ENCODE results near the gene MICU1.
"Not testable (repeated sequence)": the region's sequence is repeated elsewhere in the genome, so short reads cannot be mapped to it uniquely, and the experiment has no call there.

The MICU1 gene

DNA sequence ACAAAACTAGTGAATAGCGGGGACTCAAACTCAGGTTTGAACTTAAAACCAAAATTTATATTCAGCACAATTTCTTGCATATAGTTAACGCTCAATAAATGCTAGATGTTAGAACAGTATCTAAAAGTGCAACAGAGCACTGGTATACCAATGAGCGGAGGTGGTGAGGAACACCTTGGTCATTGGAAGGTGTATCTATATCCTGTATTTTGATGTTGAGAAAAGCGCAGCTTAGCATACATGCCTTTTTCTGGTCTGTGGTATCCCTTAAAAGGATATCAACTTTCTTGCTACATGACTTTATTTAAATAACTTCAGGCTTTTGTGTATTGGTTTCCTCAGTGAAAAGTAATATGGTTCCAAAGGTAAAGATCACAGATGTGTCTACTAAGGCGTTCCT lies 237.8 kb downstream of the MICU1 start:
- in situ Hi-C loops (cut with MboI; ENCODE audit: low sequenced_read_pairs): no loop called here

DNA sequence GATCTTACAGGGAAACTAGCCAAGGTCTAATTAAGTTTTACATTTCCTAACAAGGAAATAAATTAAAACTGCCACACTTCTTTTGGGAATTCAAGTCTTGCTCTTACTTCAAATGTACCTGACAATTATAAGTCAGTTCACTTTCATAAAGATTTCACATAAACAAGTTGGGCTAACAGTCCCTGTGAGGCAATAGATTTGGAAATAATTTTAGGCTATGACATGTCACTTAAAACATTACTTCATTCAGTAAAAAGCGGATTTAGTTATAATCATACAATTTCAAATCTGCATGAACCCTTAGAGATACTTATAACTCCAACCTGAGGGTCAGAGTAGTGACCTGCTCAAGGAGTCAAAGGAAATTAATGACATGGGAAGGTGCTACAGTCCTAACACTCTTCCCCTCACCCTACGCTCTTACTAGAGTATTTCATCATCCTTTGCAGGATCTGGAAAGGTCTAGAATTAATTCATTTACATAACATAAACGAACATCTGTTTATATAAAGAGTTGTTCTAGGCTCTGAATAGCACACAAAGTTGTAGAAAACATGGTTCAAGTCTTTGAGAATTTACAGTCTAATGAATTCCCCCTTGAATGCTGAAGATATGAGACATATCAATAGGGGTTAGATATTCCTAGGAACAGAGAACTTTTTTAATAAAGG lies 238.8 kb downstream of the MICU1 start:
- in situ Hi-C loops (cut with MboI; ENCODE audit: low sequenced_read_pairs): no loop called here
- DNase-seq (ENCODE audit: low spot score in 2 of 2): peak in 1 of 2 experiments; percentile 16
- Histone ChIP-seq H3K4me1 (no peaks in the 10 kb centered on the region), H3K4me3 (no peak overlapping the region), H3K36me3 (replicated peaks) (no peaks in the 10 kb centered on the region), H3K27me3 (ENCODE audit: low read depth) (no peaks in the 10 kb centered on the region), H3K9me3 (no peaks in the 10 kb centered on the region)

More for the DNA sequence above, 237.8 kb downstream of the MICU1 start:
- Histone ChIP-seq H3K27me3 (ENCODE audit: low read depth) (no peaks in the 10 kb centered on the region), H3K4me1 (no peaks in the 10 kb centered on the region), H3K4me3 (no peak overlapping the region), H3K9me3 (no peaks in the 10 kb centered on the region), H3K36me3 (replicated peaks) (no peaks in the 10 kb centered on the region)
- no peak for DNase-seq (ENCODE audit: low spot score in 2 of 2)

DNA sequence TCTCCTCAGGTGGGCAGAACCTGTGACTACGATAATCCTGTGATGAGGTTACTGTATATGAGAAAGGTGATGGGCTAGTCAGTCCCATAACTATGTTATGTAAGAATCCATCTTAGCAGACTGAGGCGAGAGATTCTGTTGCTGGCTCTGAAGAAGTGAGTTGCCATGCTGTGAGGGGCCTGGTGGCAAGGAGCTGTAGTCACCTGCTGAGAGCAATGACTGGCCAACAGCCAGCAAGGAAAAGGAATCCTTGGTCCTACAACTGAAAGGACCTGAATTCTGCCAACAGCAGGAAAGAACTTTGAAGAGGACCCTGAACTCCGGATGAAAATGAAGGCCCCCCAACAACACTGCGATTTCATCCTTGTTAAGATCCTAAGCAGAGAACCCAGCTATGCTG lies 240.2 kb downstream of the MICU1 start:
- no peak overlapping the region for H3K4me3 ChIP-seq
- H3K4me1 ChIP-seq: no peaks in the 10 kb centered on the region
- no peaks in the 10 kb centered on the region for H3K36me3 ChIP-seq (replicated peaks)
- no peaks in the 10 kb centered on the region for H3K9me3 ChIP-seq
- H3K27me3 ChIP-seq (ENCODE audit: low read depth): no peaks in the 10 kb centered on the region
- no peak for DNase-seq (ENCODE audit: low spot score in 2 of 2)
- in situ Hi-C loops (cut with MboI; ENCODE audit: low sequenced_read_pairs): no loop called here

DNA sequence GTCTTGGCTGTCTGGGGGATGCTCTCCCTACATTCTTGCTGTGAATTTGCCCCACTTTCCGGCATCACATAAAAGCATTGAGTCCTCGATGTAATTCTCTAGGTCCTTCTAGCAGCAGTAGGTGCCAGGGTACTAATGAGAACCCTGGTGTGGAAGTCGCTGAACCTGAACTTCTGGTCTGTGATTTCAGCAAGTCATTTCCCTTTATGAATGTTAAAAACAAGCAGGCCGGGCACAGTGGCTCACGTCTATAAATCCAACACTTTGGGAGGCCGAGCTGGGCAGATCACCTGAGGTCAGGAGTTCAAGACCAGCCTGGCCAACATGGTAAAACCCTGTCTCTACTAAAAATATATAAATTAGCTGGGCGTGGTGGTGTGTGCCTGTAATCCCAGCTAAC lies 240.9 kb downstream of the MICU1 start:
- in situ Hi-C loops (cut with MboI; ENCODE audit: low sequenced_read_pairs); H3K9me3 ChIP-seq; H3K27me3 ChIP-seq (ENCODE audit: low read depth); H3K4me1 ChIP-seq; DNase-seq (ENCODE audit: low spot score in 2 of 2); H3K36me3 ChIP-seq (replicated peaks); H3K4me3 ChIP-seq: not testable (repeated sequence)

DNA sequence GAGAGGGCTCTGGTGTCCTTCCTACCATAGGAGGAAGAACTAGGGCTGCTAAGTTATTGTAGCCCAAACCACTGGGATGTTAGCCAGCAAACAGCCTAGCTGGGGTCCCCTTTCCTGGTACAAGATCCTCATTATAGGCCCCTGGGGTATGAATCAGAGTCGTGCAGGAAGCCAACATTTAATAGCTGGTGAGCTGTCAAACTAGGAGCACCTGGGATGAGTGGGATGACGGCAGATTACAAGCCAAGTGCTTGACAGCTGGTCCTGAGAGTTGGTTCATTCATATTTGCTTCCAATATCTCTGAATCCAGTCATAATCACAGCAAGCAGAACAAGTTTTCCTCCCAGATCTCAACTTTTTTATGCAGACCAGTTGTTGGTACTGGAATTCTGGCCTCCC lies 246.1 kb downstream of the MICU1 start:
- Histone ChIP-seq H3K27me3 (ENCODE audit: low read depth) (no peaks in the 10 kb centered on the region), H3K9me3 (no peaks in the 10 kb centered on the region), H3K36me3 (replicated peaks) (no peaks in the 10 kb centered on the region), H3K4me3 (no peak overlapping the region), H3K4me1 (no peaks in the 10 kb centered on the region)
- in situ Hi-C loops (cut with MboI; ENCODE audit: low sequenced_read_pairs): no loop called here
- no peak for DNase-seq (ENCODE audit: low spot score in 2 of 2)

DNA sequence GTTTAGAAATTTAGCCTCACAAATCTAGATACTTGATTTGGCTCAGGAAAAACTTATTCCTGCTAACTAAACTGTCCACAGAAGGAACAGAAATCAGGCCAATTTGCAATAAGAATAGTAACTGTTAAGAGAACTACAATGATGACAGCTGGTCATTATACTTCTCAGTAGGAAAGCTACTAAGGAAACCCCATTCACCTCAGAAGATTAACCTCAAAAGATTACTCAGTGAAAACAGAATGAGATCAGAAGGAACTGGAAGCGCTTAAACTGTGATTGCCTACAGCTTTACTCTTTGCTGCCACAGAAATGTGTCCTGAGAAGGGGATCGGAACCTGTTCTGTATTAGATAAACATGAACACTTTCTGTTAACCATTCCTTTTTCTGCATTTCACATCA lies 246.8 kb downstream of the MICU1 start:
- H3K27me3 ChIP-seq (ENCODE audit: low read depth): no peaks in the 10 kb centered on the region
- no peaks in the 10 kb centered on the region for H3K4me1 ChIP-seq
- no peaks in the 10 kb centered on the region for H3K36me3 ChIP-seq (replicated peaks)
- DNase-seq (ENCODE audit: low spot score in 2 of 2): no peak
- in situ Hi-C loops (cut with MboI; ENCODE audit: low sequenced_read_pairs): no loop called here
- H3K4me3 ChIP-seq: no peak overlapping the region
- no peaks in the 10 kb centered on the region for H3K9me3 ChIP-seq

DNA sequence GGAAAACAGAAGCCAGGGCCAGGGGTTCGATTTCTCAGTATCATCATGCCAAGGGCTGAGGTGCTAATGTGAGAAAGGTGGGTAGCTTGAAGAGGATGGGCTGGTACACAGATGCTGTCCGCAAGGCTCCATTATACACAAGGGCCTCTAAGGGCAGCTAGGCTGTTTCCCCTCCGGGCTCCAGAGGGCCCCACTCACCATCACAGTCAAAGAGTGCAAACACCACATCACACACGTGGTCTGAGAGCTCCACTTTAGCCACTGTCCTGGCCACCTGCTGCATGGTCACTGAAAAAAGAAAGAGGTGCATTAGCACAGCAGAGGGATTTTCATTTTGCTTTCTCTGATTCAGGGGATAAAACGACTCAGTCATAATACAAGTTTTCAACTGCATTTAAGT lies 250.3 kb downstream of the MICU1 start:
- Histone ChIP-seq H3K4me1 (no peaks in the 10 kb centered on the region), H3K27me3 (ENCODE audit: low read depth) (no peaks in the 10 kb centered on the region), H3K9me3 (no peaks in the 10 kb centered on the region), H3K4me3 (no peak overlapping the region), H3K36me3 (replicated peaks) (no peaks in the 10 kb centered on the region)
- peak in 1 of 2 experiments; percentile 38 for DNase-seq (ENCODE audit: low spot score in 2 of 2)
- in situ Hi-C loops (cut with MboI; ENCODE audit: low sequenced_read_pairs): no loop called here

DNA sequence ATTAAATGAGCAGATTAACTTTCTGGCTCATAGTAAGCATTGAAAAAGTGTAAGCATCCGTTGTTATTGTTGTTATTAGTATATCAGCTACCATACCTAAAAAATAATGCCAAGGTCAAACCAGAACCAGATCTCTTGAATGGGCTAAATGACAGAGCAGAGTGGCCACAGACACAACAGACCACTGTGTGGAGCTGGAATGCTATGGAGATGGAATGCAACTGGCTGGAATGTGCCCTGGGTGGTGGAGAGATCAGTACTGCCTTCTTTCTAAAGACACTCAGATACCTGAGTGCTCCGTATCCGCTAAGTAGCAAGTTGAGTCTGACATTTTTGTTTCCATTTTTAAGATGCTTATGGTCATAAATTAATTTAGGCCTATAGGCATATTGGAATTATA lies 250.7 kb downstream of the MICU1 start:
- H3K4me1 ChIP-seq: no peaks in the 10 kb centered on the region
- H3K9me3 ChIP-seq: no peaks in the 10 kb centered on the region
- H3K27me3 ChIP-seq (ENCODE audit: low read depth): no peaks in the 10 kb centered on the region
- no peaks in the 10 kb centered on the region for H3K36me3 ChIP-seq (replicated peaks)
- no peak for DNase-seq (ENCODE audit: low spot score in 2 of 2)
- in situ Hi-C loops (cut with MboI; ENCODE audit: low sequenced_read_pairs): no loop called here
- no peak overlapping the region for H3K4me3 ChIP-seq

DNA sequence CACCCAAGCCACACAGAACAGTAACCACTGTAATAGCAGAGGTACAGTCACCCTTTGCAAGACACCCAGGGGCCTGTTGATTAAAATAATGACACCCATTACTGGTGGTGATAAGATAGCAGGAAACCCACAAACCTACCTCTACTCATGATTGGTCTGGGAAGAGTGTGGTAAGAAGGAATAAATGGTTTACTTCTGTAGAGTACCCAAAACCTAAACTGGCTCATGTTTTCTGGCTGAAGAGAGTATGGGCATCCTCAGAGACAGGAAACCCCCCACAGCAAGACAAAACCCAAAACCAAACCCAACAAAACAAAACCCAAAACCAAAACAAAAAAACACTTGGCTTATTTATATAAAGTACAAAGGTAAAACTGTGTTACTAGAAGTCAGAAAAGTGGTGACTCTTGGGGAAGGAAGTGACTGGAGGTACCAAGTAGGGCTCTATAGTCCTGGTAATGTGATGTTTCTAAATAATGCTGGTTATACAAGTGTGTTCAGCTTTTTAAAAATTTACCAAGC lies 255.6 kb downstream of the MICU1 start:
- no peak for DNase-seq (ENCODE audit: low spot score in 2 of 2)
- Histone ChIP-seq H3K4me3 (no peak overlapping the region), H3K27me3 (ENCODE audit: low read depth) (no peaks in the 10 kb centered on the region), H3K9me3 (no peaks in the 10 kb centered on the region), H3K36me3 (replicated peaks) (no peaks in the 10 kb centered on the region), H3K4me1 (no peaks in the 10 kb centered on the region)
- in situ Hi-C loops (cut with MboI; ENCODE audit: low sequenced_read_pairs): no loop called here

DNA sequence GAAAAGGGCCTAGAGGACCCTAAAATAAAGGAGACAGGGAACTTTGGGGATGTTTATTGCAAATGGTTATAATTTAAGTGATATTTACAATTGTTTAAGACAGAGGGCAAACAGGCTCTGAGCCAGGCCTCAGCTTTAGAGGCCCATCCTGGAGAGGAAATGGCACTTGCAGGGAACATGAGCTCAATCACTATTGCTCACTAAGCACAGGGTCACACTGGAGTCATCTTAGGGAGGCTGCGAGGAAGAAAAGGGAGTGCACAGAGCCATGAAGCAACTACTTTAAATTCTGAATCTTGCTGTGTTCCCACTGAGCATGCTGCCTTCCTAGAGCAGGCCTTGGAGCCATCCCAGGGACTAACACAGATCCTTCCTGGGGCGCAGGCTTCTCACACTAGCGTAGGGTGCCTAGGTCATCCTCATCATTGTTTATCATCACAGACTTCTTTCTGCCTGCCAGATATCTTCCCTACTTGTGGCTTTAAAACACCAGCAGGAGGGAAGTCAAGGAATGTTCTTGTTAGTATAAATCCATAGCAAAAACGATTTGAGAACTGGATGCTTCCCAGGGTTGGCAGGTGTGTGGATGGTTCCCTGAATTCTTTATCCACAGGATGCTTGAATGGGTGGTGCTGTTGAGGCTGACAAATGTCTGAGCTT lies 258.4 kb downstream of the MICU1 start:
- no peaks in the 10 kb centered on the region for H3K27me3 ChIP-seq (ENCODE audit: low read depth)
- no peaks in the 10 kb centered on the region for H3K9me3 ChIP-seq
- in situ Hi-C loops (cut with MboI; ENCODE audit: low sequenced_read_pairs): loop anchor here (5.0 to 10.0 kb wide), 4 partner anchors 197 to 697 kb away; partner anchors contain the start of gene MCU
- no peak overlapping the region for H3K4me3 ChIP-seq
- no peaks in the 10 kb centered on the region for H3K36me3 ChIP-seq (replicated peaks)
- H3K4me1 ChIP-seq: peaks cover 3% of the 10 kb centered on the region
- DNase-seq (ENCODE audit: low spot score in 2 of 2): no peak

DNA sequence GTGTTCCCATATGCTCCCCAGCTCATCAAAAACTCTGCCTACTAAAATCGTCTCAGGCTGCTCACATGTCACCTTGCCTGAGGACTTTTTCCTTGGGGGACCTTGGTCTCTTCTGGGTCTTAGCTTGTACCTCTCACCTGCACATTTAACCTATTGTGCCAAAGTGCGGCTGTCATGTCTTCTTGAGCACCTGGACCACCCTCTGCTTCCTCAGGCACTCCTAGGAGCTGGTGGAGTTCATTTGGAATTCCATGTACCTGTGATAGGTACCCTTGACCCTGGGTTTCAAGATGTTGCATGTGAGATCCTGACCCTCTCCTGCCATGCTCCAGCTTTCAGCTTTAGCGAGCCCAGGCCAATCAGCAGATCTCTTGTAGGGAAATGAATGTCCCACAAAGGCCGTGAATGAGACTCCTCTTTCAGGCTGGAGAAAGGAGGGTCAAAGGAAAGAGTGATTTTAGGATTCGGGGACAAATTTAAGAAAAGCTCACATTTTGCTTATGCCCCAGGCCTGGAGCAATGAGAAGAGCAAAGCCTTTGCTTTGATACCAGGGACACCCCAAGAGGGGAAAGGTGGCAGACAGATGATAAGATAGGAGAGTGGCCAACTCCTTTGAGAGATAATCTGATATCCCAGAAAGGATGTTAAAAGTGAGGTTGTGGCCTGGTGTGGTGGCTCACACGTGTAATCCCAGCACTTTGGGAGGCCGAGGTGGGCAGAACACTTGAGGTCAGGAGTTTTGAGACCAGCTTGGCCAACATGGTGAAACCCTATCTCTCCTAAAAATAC lies 260.6 kb downstream of the MICU1 start:
- Histone ChIP-seq H3K9me3 (no peaks in the 10 kb centered on the region), H3K36me3 (replicated peaks) (no peaks in the 10 kb centered on the region), H3K4me3 (no peak overlapping the region), H3K4me1 (peaks cover 3% of the 10 kb centered on the region), H3K27me3 (ENCODE audit: low read depth) (no peaks in the 10 kb centered on the region)
- DNase-seq (ENCODE audit: low spot score in 2 of 2): no peak
- in situ Hi-C loops (cut with MboI; ENCODE audit: low sequenced_read_pairs): loop anchor here (5.0 to 10.0 kb wide), 4 partner anchors 200 to 700 kb away; partner anchors contain the start of gene MCU

DNA sequence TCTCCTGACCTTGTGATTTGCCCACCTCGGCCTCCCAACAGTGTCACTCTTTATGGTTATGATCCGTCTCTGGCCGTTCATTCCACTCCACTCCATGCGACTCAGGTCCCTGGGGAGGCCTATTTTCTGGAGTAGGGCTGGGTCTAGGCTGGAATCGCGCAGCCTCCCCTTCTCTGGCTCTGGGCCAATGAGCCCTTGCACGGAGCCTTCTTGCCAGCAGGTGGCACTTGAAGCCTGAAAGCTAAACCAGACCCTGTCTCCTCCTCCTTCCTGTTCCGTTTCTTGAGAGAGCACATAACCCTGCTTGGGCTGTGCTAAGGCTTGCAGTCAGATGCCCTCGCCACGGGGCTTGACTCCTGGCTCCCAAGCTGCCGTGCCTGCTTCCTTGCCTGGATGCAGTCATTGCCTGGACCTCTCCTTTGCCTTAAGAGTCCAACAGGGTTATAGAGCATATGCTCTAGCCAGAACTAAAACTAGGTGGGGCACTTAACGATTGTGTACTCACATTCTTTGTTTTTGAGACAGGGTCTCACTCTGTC lies 261.6 kb downstream of the MICU1 start:
- Histone ChIP-seq H3K36me3 (replicated peaks) (no peaks in the 10 kb centered on the region), H3K9me3 (no peaks in the 10 kb centered on the region), H3K4me3 (no peak overlapping the region), H3K27me3 (ENCODE audit: low read depth) (no peaks in the 10 kb centered on the region), H3K4me1 (peaks cover 3% of the 10 kb centered on the region)
- peak; percentile 95 to 96 for DNase-seq (ENCODE audit: low spot score in 2 of 2)
- in situ Hi-C loops (cut with MboI; ENCODE audit: low sequenced_read_pairs): loop anchor here (10.0 kb wide), 3 partner anchors 200 to 700 kb away; partner anchors contain the start of gene MCU

DNA sequence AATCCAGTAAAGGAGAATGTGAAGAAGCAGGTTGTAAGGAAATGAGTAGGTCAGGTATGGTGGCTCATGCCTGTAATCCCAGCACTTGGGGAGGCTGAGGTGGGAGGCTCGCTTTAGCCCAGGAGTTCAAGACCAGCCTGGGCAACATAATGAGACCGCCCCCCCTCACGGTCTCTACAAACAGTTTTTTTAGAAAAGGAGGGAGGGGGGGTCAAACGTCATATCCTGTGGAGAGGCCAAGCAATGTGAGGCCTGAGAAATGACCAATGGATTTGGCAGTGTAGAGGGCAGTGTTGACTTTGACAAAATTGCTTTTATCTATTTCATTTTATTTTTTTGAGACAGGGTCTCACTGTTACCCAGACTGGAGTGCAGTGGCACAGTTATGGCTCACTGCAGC lies 268.9 kb downstream of the MICU1 start:
- H3K27me3 ChIP-seq (ENCODE audit: low read depth): no peaks in the 10 kb centered on the region
- H3K9me3 ChIP-seq: no peaks in the 10 kb centered on the region
- H3K4me3 ChIP-seq: no peak overlapping the region
- no peak for DNase-seq (ENCODE audit: low spot score in 2 of 2)
- H3K4me1 ChIP-seq: peaks cover 4% of the 10 kb centered on the region
- no peaks in the 10 kb centered on the region for H3K36me3 ChIP-seq (replicated peaks)
- in situ Hi-C loops (cut with MboI; ENCODE audit: low sequenced_read_pairs): no loop called here

All from HAP-1 (cell line).